HepG2 (cell line): ENCODE results near the gene CDC26. TPM values are rescaled to one million over a fixed set of nuclear protein-coding genes. Genes with fewer than 3 reads are reported as not detected.
A peak's percentile ranks its signal among the peaks of the same experiment; 100 is the strongest.

ENCODE experiments used
- ARHGAP35 ChIP-seq: sonication (generic); formaldehyde crosslinking; IDR thresholded peaks from 2 replicates; pipeline ENCODE4 v1.9.0; 2022; ENCODE audit warnings: mild to moderate bottlenecking, inconsistent platforms, moderate library complexity, missing genetic modification reagents, borderline replicate concordance
- ARID3A ChIP-seq: IDR thresholded peaks from 2 replicates; pipeline ENCODE4 v1.6.1; 2012; ENCODE audit warnings: low read depth, low read length, improper control_type of control experiment
- ATF3 ChIP-seq: sonication (generic); formaldehyde crosslinking; IDR thresholded peaks from 2 replicates; pipeline ENCODE4 v1.4.0; 2020; ENCODE audit warnings: missing genetic modification reagents
- BCLAF1 ChIP-seq: fragments of 450-650 bp; IDR thresholded peaks from 2 replicates; pipeline ENCODE4 v1.6.1; 2017; ENCODE audit warnings: mild to moderate bottlenecking
- CEBPB ChIP-seq: IDR thresholded peaks from 2 replicates; pipeline ENCODE4 v1.6.1; 2011; ENCODE audit warnings: low read depth, low read length, improper control_type of control experiment, borderline replicate concordance
- HIVEP1 ChIP-seq: sonication (generic); formaldehyde crosslinking; IDR thresholded peaks from 2 replicates; pipeline ENCODE4 v1.4.0; 2020; ENCODE audit warnings: mild to moderate bottlenecking, missing genetic modification reagents
- HOXA3 ChIP-seq: sonication (generic); formaldehyde crosslinking; IDR thresholded peaks from 2 replicates; pipeline ENCODE4 v1.5.0; 2020; ENCODE audit warnings: missing genetic modification reagents
- MED8 ChIP-seq: sonication (generic); formaldehyde crosslinking; IDR thresholded peaks from 2 replicates; pipeline ENCODE4 v1.8.1; 2023; ENCODE audit warnings: mild to moderate bottlenecking, missing genetic modification reagents; ENCODE audit not compliant: insufficient replicate concordance
- MEF2D ChIP-seq: sonication (generic); formaldehyde crosslinking; IDR thresholded peaks from 2 replicates; pipeline ENCODE4 v1.5.1; 2020; ENCODE audit warnings: mild to moderate bottlenecking, missing genetic modification reagents
- MEIS1 ChIP-seq: sonication (generic); formaldehyde crosslinking; IDR thresholded peaks from 2 replicates; pipeline ENCODE4 v1.9.0; 2021; ENCODE audit warnings: mild to moderate bottlenecking, missing genetic modification reagents, moderate library complexity, borderline replicate concordance
- MEIS2 ChIP-seq: sonication (generic); formaldehyde crosslinking; IDR thresholded peaks from 2 replicates; pipeline ENCODE4 v1.9.0; 2021; ENCODE audit warnings: mild to moderate bottlenecking, missing genetic modification reagents
- MTA3 ChIP-seq: sonication (generic); formaldehyde crosslinking; IDR thresholded peaks from 2 replicates; pipeline ENCODE4 v1.4.0; 2020; ENCODE audit warnings: missing genetic modification reagents
- NPAS2 ChIP-seq: sonication (generic); formaldehyde crosslinking; IDR thresholded peaks from 2 replicates; pipeline ENCODE4 v1.8.0; 2022; ENCODE audit warnings: mild to moderate bottlenecking, missing genetic modification reagents, borderline replicate concordance
- PHF8 ChIP-seq: sonication (generic); formaldehyde crosslinking; IDR thresholded peaks from 2 replicates; pipeline ENCODE4 v1.5.0; 2020; ENCODE audit warnings: missing genetic modification reagents
- PRDM10 ChIP-seq: sonication (generic); formaldehyde crosslinking; IDR thresholded peaks from 2 replicates; pipeline ENCODE4 v1.4.0; 2020; ENCODE audit warnings: low read depth, missing genetic modification reagents
- SIN3B ChIP-seq: fragments of 150-350 bp; IDR thresholded peaks from 2 replicates; pipeline ENCODE4 v1.6.1; 2014; ENCODE audit warnings: low read length
- SPEN ChIP-seq: sonication (generic); formaldehyde crosslinking; IDR thresholded peaks from 2 replicates; pipeline ENCODE4 v1.5.1; 2020; ENCODE audit warnings: low read depth, mild to moderate bottlenecking, missing genetic modification reagents
- ZFP62 ChIP-seq: sonication (generic); formaldehyde crosslinking; IDR thresholded peaks from 2 replicates; pipeline ENCODE4 v1.4.0; 2020; ENCODE audit warnings: missing genetic modification reagents
- ZNF414 ChIP-seq: sonication (generic); formaldehyde crosslinking; IDR thresholded peaks from 2 replicates; pipeline ENCODE4 v1.5.0; 2020; ENCODE audit warnings: missing genetic modification reagents
- ZNF431 ChIP-seq: sonication (generic); formaldehyde crosslinking; IDR thresholded peaks from 2 replicates; pipeline ENCODE4 v1.9.0; 2022; ENCODE audit warnings: missing genetic modification reagents, low read depth, mild to moderate bottlenecking, borderline replicate concordance
- ZNF619 ChIP-seq: sonication (generic); formaldehyde crosslinking; IDR thresholded peaks from 2 replicates; pipeline ENCODE4 v1.4.0; 2020; ENCODE audit warnings: mild to moderate bottlenecking, missing genetic modification reagents
- ZNF678 ChIP-seq: sonication (generic); formaldehyde crosslinking; IDR thresholded peaks from 2 replicates; pipeline ENCODE4 v1.4.0; 2020; ENCODE audit warnings: mild to moderate bottlenecking, missing genetic modification reagents
- polyA plus RNA-seq, 8 experiments: library from polyadenylated mRNA; depleted of rRNA in 3 of 8; stranded (reverse) in 7 of 8; unstranded in 1 of 8; fragments of >200 nt; fragmentation: Illumina TruSeq in 4 of 8; extraction: Trizol in 4 of 8; gene quantifications; 2 replicates each; pipeline versions ENCODE4 v1.2.1 to v1.2.3, GENCODE V29; 2011 to 2016; ENCODE audit warnings: low read depth in 4 of 8, missing spikeins in 1 of 8, mixed read lengths in 1 of 8; ENCODE audit not compliant: insufficient read depth in 1 of 8
- total RNA-seq, 5 experiments: library from RNA; depleted of rRNA; stranded (reverse); fragments of >200 nt; fragmentation: Illumina TruSeq; extraction: Trizol; gene quantifications; 2 replicates each; pipeline ENCODE4 v1.2.3, GENCODE V29; 2016; ENCODE audit warnings: low read depth in 1 of 5

The CDC26 gene
- total and polyA plus RNA-seq, 2 of the 13 experiments (the other 11 are each of a cell fraction or from before 2014, with no cell fraction given), result 26.6 to 57.9 TPM

- TF ChIP-seq PRDM10 (CRISPR knock-in tag) (no peak), MED8 (CRISPR knock-in tag) (no peak), HOXA3 (CRISPR knock-in tag) (peak; percentile 48), SPEN (CRISPR knock-in tag) (no peak), MEF2D (CRISPR knock-in tag) (no peak), ATF3 (CRISPR knock-in tag) (peak; percentile 79), MTA3 (CRISPR knock-in tag) (no peak), ZNF678 (CRISPR knock-in tag) (no peak), ARID3A (no peak), ZNF431 (CRISPR knock-in tag) (no peak), MEIS1 (CRISPR knock-in tag) (no peak), BCLAF1 (no peak), PHF8 (no peak; the same call in 1 of the 2 replicates), HIVEP1 (CRISPR knock-in tag) (no peak), NPAS2 (CRISPR knock-in tag) (no peak), ARHGAP35 (CRISPR knock-in tag) (no peak), ZFP62 (CRISPR knock-in tag) (no peak), ZNF619 (CRISPR knock-in tag) (no peak), MEIS2 (CRISPR knock-in tag) (no peak), CEBPB (peak; percentile 87), ZNF414 (0 out of 2 replicates have a peak, but pooled peaks have one; percentile 29), SIN3B (no peak)
These were observed 52.9 kb downstream of the CDC26 start (continued) for GRCh38 chr9:113222482-113222841.
